Measurements from ENCODE around the gene PNPLA1.

- TF ChIP-seq YY1 (IDR thresholded peaks at IDR 0.05; ENCODE audit: insufficient read depth, insufficient read length) (no peak), ZNF274 (IDR thresholded peaks at IDR 0.05; ENCODE audit: low read depth, low read length) (no peak)
Observed at GRCh38 chr6:36280983-36281382, 11.1 kb downstream of the PNPLA1 start.

Measured in NT2/D1 (cell line).